Activated CD4-positive, alpha-beta memory T cell treated with anti-CD3 and anti-CD28 coated beads, Interleukin-2, amount 10 ng/mL, durations not matched to agents 7 days and 5 days (primary cell): Measurements from ENCODE around the gene FAM120A. TPM values are rescaled to one million over a fixed set of nuclear protein-coding genes. Genes with fewer than 3 reads are reported as not detected.

Source experiments
- CTCF ChIA-PET: fragments of 350-600 bp; sonication (Branson Sonifier 250); formaldehyde crosslinking; loops from one replicate; lab custom pipeline; 2021; ENCODE audit warnings: antibody characterized with exemption, inconsistent platforms; lab: Charles Lee
- POLR2A ChIA-PET: fragments of 350-600 bp; sonication (Branson Sonifier 250); formaldehyde crosslinking; loops from one replicate; lab custom pipeline; 2021; ENCODE audit warnings: antibody characterized with exemption; lab: Charles Lee
- DNase-seq: peaks from one replicate; pipeline ENCODE4 v3.0.0-alpha.2; 2020
- H3K27ac Mint-ChIP-seq: one replicate; pipeline ENCODE4 v1.8.0; 2021; ENCODE audit warnings: mild to moderate bottlenecking, mixed read lengths
- H3K27me3 Mint-ChIP-seq: one replicate; pipeline ENCODE4 v1.8.0; 2021; ENCODE audit warnings: mixed read lengths
- H3K36me3 Mint-ChIP-seq: one replicate; pipeline ENCODE4 v1.8.0; 2021; ENCODE audit warnings: low read depth, mixed read lengths
- H3K4me1 Mint-ChIP-seq: one replicate; pipeline ENCODE4 v1.8.0; 2021; ENCODE audit warnings: mixed read lengths
- H3K4me3 Mint-ChIP-seq: one replicate; pipeline ENCODE4 v1.8.0; 2021; ENCODE audit warnings: mild to moderate bottlenecking, mixed read lengths
- H3K9me3 Mint-ChIP-seq: one replicate; pipeline ENCODE4 v1.8.0; 2021; ENCODE audit warnings: mixed read lengths
- total RNA-seq, 2 experiments: library from RNA; stranded (reverse); gene quantifications; one replicate each; pipeline ENCODE4 v1.2.3, GENCODE V29; 2021

The FAM120A gene
- total RNA-seq, 2 experiments from 2014 or later, result 133 to 138 TPM

DNA sequence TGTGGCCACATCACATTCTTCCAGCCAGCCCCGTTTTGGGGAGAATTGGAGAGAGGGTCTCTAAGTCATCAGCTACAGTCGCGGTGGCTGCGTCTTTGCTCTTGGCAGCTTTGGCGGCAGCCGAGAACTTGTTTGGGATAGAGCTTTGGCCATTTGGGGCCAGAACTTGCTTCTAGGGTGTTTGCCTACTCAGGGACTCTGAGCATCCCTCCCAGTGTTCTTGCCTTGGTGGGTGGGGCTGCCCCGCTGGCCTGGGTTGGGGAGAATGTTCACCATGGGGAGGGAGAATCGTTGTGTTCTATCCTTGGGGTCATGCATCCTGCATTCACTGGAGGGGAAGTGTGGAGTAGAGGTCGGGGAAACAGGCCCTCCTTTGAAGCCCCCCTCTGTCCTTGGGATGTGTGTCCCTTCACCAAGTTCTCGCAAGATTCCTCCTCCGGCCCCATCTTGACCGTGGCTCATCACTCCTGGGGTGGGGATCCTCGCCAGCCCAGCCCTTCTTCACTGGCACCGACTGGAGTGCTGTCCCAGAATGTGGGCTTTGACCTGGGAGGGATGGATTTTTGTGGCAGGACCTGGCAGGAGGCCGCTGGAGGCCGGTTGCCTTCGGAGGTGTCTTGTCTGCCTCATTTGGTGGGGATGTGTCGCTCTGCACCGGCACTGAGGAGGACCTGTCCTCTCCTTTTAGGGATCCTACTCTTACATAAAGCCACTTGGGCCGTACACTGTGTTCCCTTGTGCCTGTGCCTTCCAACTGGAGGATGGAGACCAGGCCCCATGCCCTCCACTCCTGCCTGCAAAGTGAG lies 128.4 kb downstream of the FAM120A start:
- no peaks in the 10 kb centered on the region for H3K27me3 Mint-ChIP-seq
- peak; percentile 12 for DNase-seq
- ChIA-PET POLR2A (interaction anchor here (3.6 kb wide), 1 partner anchor 13 kb away, joined by 14 read pairs; no protein-coding TSS in a partner anchor), CTCF (interaction anchor here (2.0 kb wide), 1 partner anchor 14 kb away, joined by 5 read pairs; no protein-coding TSS in a partner anchor)
- no peak overlapping the region for H3K4me3 Mint-ChIP-seq
- peaks cover 11% of the 10 kb centered on the region for H3K9me3 Mint-ChIP-seq
- H3K36me3 Mint-ChIP-seq, result peaks cover 12% of the 10 kb centered on the region
- no peak overlapping the region for H3K27ac Mint-ChIP-seq
- H3K4me1 Mint-ChIP-seq, result peaks cover 22% of the 10 kb centered on the region

- ChIA-PET POLR2A (interaction anchor here (3.6 kb wide), 1 partner anchor 14 kb away, joined by 14 read pairs; no protein-coding TSS in a partner anchor), CTCF (interaction anchor here (1.0 to 2.0 kb wide), 2 partner anchors 14 to 22 kb away, joined by 3 to 5 read pairs; no protein-coding TSS in a partner anchor)
- Mint-ChIP-seq H3K36me3 (peaks cover 21% of the 10 kb centered on the region), H3K27me3 (no peaks in the 10 kb centered on the region), H3K27ac (no peak overlapping the region), H3K4me3 (no peak overlapping the region), H3K9me3 (peaks cover 17% of the 10 kb centered on the region), H3K4me1 (peaks cover 16% of the 10 kb centered on the region)
- peak; percentile 10 for DNase-seq
Observed at GRCh38 chr9:93580654-93581380, 129.3 kb downstream of the FAM120A start.

DNA sequence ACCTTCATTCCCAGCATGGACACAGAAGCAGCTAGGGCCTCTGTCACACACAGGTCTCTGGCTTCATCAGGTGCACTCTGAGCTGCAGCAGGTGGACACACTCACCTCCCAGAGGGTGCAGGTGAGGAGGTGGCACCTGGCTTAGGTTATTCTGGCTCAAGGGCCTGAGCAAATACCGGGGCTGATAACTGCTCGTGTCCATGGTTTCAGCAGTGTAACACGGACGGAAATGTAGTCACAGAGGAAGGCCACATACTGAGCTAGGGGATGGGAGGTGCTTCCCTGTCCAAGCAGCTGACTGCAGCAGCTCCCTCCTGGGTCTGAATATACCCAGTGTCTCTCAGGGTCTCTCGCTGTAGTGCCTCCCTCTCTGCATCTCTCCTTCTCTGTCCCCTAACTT lies 130.6 kb downstream of the FAM120A start:
- ChIA-PET CTCF (interaction anchor here (1.0 to 2.2 kb wide), 2 partner anchors 16 to 21 kb away, joined by 3 to 6 read pairs; no protein-coding TSS in a partner anchor), POLR2A (interaction anchor here (3.6 kb wide), 1 partner anchor 16 kb away, joined by 14 read pairs; no protein-coding TSS in a partner anchor)
- Mint-ChIP-seq H3K27ac (no peak overlapping the region), H3K36me3 (peaks cover 22% of the 10 kb centered on the region), H3K4me3 (no peak overlapping the region), H3K4me1 (peaks cover 16% of the 10 kb centered on the region), H3K27me3 (no peaks in the 10 kb centered on the region), H3K9me3 (peaks cover 17% of the 10 kb centered on the region)
- peak; percentile 7 for DNase-seq

GRCh38 chr9:93582550-93582949 lies 131.1 kb downstream of the FAM120A start:
- Mint-ChIP-seq H3K27me3 (no peaks in the 10 kb centered on the region), H3K4me3 (no peak overlapping the region), H3K4me1 (peaks cover 14% of the 10 kb centered on the region), H3K27ac (no peak overlapping the region), H3K9me3 (peaks cover 17% of the 10 kb centered on the region), H3K36me3 (peaks cover 21% of the 10 kb centered on the region)
- ChIA-PET POLR2A (interaction anchor here (3.6 kb wide), 1 partner anchor 16 kb away, joined by 14 read pairs; no protein-coding TSS in a partner anchor), CTCF (interaction anchor here (2.2 kb wide), 1 partner anchor 16 kb away, joined by 6 read pairs; no protein-coding TSS in a partner anchor)
- DNase-seq, result peak; percentile 8

DNA sequence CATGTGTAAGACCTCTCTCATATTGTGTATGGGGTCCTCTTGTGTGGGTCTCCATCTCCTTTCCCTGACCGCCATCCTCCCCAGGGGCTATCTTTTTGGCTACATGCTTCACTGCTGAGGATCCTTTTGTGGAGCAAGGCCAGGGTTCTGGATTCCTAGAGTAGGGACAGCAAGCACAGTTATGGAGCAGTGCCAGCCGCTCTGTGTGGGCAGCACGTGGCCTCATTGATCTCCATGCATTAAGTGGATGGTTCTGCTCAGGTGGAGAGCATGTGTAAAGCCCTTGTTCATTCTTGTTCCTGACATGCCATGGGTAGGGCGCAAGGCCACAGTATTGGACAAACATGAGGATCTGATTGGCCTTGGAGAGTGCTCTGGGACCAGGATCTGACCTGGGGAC lies 133.8 kb downstream of the FAM120A start:
- Mint-ChIP-seq H3K9me3 (peaks cover 17% of the 10 kb centered on the region), H3K27me3 (no peaks in the 10 kb centered on the region), H3K4me3 (no peak overlapping the region), H3K4me1 (peaks cover 10% of the 10 kb centered on the region), H3K27ac (no peak overlapping the region), H3K36me3 (peaks cover 19% of the 10 kb centered on the region)
- CTCF ChIA-PET, result no interaction called here
- POLR2A ChIA-PET, result no interaction called here
- no peak for DNase-seq

DNA sequence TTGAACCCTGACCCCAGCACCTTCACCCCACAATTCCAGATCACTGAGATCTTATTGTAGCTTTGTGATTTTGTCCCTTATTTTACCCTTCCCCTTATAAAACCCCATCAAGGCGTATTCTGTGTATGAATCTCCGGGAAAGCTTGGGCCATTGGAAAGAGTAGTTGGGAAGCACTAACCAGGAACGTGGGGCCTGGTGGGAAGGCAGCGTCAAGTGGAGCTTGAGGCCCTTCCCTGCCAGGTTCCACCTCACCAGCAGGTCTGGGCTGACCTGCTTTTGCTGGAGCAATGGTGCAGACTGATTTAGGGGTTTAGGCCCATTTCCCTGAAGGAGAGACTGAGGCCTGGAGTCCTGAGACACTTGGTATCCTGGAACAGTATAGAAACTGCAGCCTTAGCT lies 134.2 kb downstream of the FAM120A start:
- ChIA-PET POLR2A (interaction anchor here (1.1 kb wide), 1 partner anchor 8 kb away, joined by 4 read pairs; no protein-coding TSS in a partner anchor), CTCF (no interaction called here)
- Mint-ChIP-seq H3K4me1 (peaks cover 10% of the 10 kb centered on the region), H3K27ac (no peak overlapping the region), H3K9me3 (peaks cover 17% of the 10 kb centered on the region), H3K4me3 (no peak overlapping the region), H3K36me3 (peaks cover 19% of the 10 kb centered on the region), H3K27me3 (no peaks in the 10 kb centered on the region)
- peak; percentile 9 for DNase-seq

GRCh38 chr9:93586290-93587057 lies 135.0 kb downstream of the FAM120A start:
- H3K4me3 Mint-ChIP-seq, result no peak overlapping the region
- no peak overlapping the region for H3K27ac Mint-ChIP-seq
- peaks cover 10% of the 10 kb centered on the region for H3K4me1 Mint-ChIP-seq
- ChIA-PET CTCF (no interaction called here), POLR2A (interaction anchor here (1.1 kb wide), 1 partner anchor 9 kb away, joined by 4 read pairs; no protein-coding TSS in a partner anchor)
- DNase-seq, result peak; percentile 7
- no peaks in the 10 kb centered on the region for H3K27me3 Mint-ChIP-seq
- peaks cover 19% of the 10 kb centered on the region for H3K36me3 Mint-ChIP-seq
- peaks cover 17% of the 10 kb centered on the region for H3K9me3 Mint-ChIP-seq

- H3K4me1 Mint-ChIP-seq, result peaks cover 11% of the 10 kb centered on the region
- no peak for DNase-seq
- no peak overlapping the region for H3K4me3 Mint-ChIP-seq
- peaks cover 19% of the 10 kb centered on the region for H3K36me3 Mint-ChIP-seq
- H3K9me3 Mint-ChIP-seq, result peaks cover 17% of the 10 kb centered on the region
- POLR2A ChIA-PET, result no interaction called here
- no peaks in the 10 kb centered on the region for H3K27me3 Mint-ChIP-seq
- CTCF ChIA-PET, result no interaction called here
- no peak overlapping the region for H3K27ac Mint-ChIP-seq
Observed at GRCh38 chr9:93587284-93587650, 135.8 kb downstream of the FAM120A start.

DNA sequence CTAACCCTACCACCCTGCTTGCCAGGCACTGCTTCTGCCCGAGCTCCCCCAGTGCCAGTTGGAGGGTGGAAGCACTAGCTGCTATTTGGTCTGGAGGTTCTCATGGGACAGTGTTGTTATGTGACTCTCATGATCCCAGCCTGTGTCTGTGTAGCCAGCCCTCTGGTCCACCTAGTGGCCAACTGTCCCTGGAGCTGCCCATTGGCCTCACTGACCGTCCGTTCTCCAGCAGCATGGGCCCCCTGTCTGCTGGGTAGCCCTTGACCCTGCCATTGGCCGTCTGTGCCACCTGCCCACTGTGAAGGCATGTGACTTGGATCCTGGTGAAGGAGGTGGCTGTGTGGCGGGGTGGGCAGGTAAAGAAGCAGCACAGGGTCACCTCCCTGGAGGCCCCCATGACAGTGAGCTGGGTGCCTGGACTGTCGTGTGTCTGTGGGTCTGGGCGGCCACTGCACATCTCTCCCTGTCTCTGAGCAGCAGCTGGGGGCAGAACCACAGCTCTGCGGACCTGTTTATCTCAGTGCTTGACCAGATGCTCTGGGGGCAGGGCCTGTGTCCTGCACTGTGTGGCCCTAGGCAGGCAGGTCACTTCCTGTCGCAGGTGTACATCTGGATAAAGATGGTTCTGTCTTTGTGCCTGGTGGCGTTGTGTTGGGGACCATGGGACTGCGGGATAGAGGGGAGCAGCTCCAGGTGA lies 136.3 kb downstream of the FAM120A start:
- no peak overlapping the region for H3K27ac Mint-ChIP-seq
- H3K4me1 Mint-ChIP-seq, result peaks cover 14% of the 10 kb centered on the region
- no peak overlapping the region for H3K4me3 Mint-ChIP-seq
- no peaks in the 10 kb centered on the region for H3K27me3 Mint-ChIP-seq
- DNase-seq, result peak; percentile 12
- ChIA-PET CTCF (interaction anchor here (1.5 kb wide), 1 partner anchor 21 kb away, joined by 4 read pairs; no protein-coding TSS in a partner anchor), POLR2A (no interaction called here)
- H3K36me3 Mint-ChIP-seq, result peaks cover 19% of the 10 kb centered on the region
- H3K9me3 Mint-ChIP-seq, result peaks cover 17% of the 10 kb centered on the region

DNA sequence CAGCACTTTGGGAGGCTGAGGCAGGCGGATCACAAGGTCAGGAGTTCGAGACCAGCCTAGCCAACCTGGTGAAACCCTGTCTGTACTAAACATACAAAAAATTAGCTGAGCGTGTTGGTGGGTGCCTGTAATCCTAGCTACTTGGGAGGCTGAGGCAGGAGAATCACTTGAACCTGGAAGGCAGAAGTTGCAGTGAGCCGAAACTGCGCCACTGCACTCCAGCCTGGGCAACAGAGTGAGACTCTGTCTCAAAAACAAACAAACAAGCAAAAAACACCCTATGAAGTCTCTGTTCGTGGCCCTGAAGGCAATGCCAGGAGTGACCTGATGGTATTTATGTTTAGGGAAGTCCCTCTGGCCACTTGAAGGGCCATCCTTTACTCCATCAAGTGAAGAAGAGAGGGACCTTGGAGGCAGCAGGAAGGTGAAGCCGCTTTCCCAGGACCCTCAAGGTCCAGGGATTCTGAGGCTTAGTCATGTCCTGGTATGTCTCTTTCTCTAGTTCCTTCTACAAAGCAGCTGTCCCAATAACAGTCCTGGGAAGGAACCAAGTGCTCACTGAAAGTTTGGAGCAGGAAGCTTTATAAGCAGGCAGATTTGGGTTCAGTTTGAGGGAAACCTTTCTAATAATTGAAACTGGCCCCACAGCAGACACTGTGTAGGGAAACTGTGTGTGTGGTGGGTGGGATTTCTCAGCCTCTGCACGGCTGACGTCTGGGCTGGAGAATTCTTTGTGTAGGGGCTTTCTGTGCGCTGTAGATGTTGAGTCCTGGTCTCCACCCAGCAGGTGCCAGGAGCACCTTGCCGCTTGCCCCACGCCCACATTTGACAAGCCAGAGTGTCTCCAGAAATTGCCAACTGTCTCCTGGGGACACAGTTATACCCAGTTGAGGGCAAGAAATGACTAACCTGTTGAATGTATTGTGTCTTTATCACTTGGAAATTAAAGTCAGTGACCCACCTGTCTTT lies 137.4 kb downstream of the FAM120A start:
- CTCF ChIA-PET, result interaction anchor here (1.5 kb wide), 1 partner anchor 22 kb away, joined by 4 read pairs; no protein-coding TSS in a partner anchor
- Mint-ChIP-seq H3K4me1 (peaks cover 15% of the 10 kb centered on the region), H3K9me3 (peaks cover 12% of the 10 kb centered on the region), H3K36me3 (peaks cover 15% of the 10 kb centered on the region), H3K4me3 (no peak overlapping the region), H3K27ac (no peak overlapping the region), H3K27me3 (no peaks in the 10 kb centered on the region)
- POLR2A ChIA-PET, result no interaction called here
- DNase-seq, result peak; percentile 11

- Mint-ChIP-seq H3K36me3 (peaks cover 11% of the 10 kb centered on the region), H3K4me1 (peaks cover 15% of the 10 kb centered on the region), H3K9me3 (peaks cover 8% of the 10 kb centered on the region), H3K27ac (no peak overlapping the region), H3K27me3 (no peaks in the 10 kb centered on the region), H3K4me3 (no peak overlapping the region)
- ChIA-PET CTCF (interaction anchor here (1.5 kb wide), 1 partner anchor 23 kb away, joined by 4 read pairs; no protein-coding TSS in a partner anchor), POLR2A (no interaction called here)
- peak; percentile 15 for DNase-seq
Observed at GRCh38 chr9:93589688-93590087, 138.2 kb downstream of the FAM120A start.
